HUES64 (cell line): Measurements from ENCODE around the gene MAP3K14. TPM values are rescaled to one million over a fixed set of nuclear protein-coding genes. Genes with fewer than 3 reads are reported as not detected.

ENCODE experiments used
- H3K27ac ChIP-seq: 2 replicates; pipeline ENCODE4 v1.7.0; 2013; ENCODE audit warnings: low read depth, low read length, inconsistent platforms
- H3K27me3 ChIP-seq: 2 replicates; pipeline ENCODE4 v1.6.1; 2013; ENCODE audit warnings: mild to moderate bottlenecking, low read length; ENCODE audit not compliant: insufficient read depth
- H3K36me3 ChIP-seq: 2 replicates; pipeline ENCODE4 v1.6.1; 2013; ENCODE audit warnings: mild to moderate bottlenecking, low read length; ENCODE audit not compliant: insufficient read depth
- H3K4me1 ChIP-seq: 2 replicates; pipeline ENCODE4 v1.6.1; 2013; ENCODE audit warnings: mild to moderate bottlenecking, low read length, moderate library complexity; ENCODE audit not compliant: insufficient read depth
- H3K4me3 ChIP-seq: 2 replicates; pipeline ENCODE4 v1.5.1; 2013; ENCODE audit warnings: mild to moderate bottlenecking, low read length, moderate library complexity
- H3K9ac ChIP-seq: 2 replicates; pipeline ENCODE4 v1.6.1; 2013; ENCODE audit warnings: mild to moderate bottlenecking, low read depth, low read length
- H3K9me3 ChIP-seq: 2 replicates; pipeline ENCODE4 v1.6.1; 2013; ENCODE audit warnings: low read depth, low read length; ENCODE audit not compliant: insufficient read depth
- whole genome bisulfite sequencing: fragments of 150-250, 120-280 bp; methylation state at CpG from one replicate; pipeline ENCODE4 v1.1.7; 2013; ENCODE audit warnings: missing lambda C conversion rate; 5-methylcytosine and 5-hydroxymethylcytosine counted together
- polyA plus RNA-seq, 2 experiments: library from polyadenylated mRNA; stranded (reverse); fragments of 50-300 nt; gene quantifications; one replicate each; pipeline ENCODE4 v1.2.3, GENCODE V29; 2013

MAP3K14 gene
- polyA plus RNA-seq (2013, experiment 1 of 2): 3.4 TPM
- polyA plus RNA-seq (2013, experiment 2 of 2): 3.2 TPM

- H3K36me3 ChIP-seq: no peaks in the 10 kb centered on the region
- WGBS: under 1% methylated on average over 83 of the region's 83 CpGs
- H3K27ac ChIP-seq: peak within 1 kb of the TSS; percentile 86; the same call in 1 of the 2 replicates
- H3K4me3 ChIP-seq: peak within 1 kb of the TSS; percentile 61
- no peaks in the 10 kb centered on the region for H3K9me3 ChIP-seq
- H3K9ac ChIP-seq: peak within 1 kb of the TSS; percentile 84
- H3K4me1 ChIP-seq: peaks cover 35% of the 10 kb centered on the region; the same call in 1 of the 2 replicates
- H3K27me3 ChIP-seq: peaks cover 9% of the 10 kb centered on the region
These were observed at the start of gene MAP3K14 for GRCh38 chr17:45316434-45317110. TSS of gene MAP3K14 (minus strand) at chr17:45317020. CDS start at chr17:45290745, 26,275 bp downstream.

GRCh38 chr17:45366049-45366448 lies 49.2 kb upstream of the MAP3K14 start:
- no peak overlapping the region for H3K27ac ChIP-seq
- WGBS: 95% methylated on average over 3 of the region's 3 CpGs
- no peaks in the 10 kb centered on the region for H3K27me3 ChIP-seq
- no peak overlapping the region for H3K9ac ChIP-seq
- H3K4me1 ChIP-seq: peaks cover 12% of the 10 kb centered on the region
- H3K4me3 ChIP-seq: no peak overlapping the region
- no peaks in the 10 kb centered on the region for H3K36me3 ChIP-seq
- H3K9me3 ChIP-seq: no peaks in the 10 kb centered on the region

GRCh38 chr17:45364531-45365390 lies 47.9 kb upstream of the MAP3K14 start:
- Histone ChIP-seq H3K36me3 (no peaks in the 10 kb centered on the region), H3K4me3 (no peak overlapping the region), H3K9ac (peak overlapping the region; percentile 10), H3K27me3 (no peaks in the 10 kb centered on the region), H3K27ac (peak overlapping the region; percentile 92), H3K9me3 (no peaks in the 10 kb centered on the region), H3K4me1 (peaks cover 8% of the 10 kb centered on the region)
- WGBS: 45% methylated on average over 17 of the region's 17 CpGs

GRCh38 chr17:45363498-45363897 lies 46.7 kb upstream of the MAP3K14 start:
- Histone ChIP-seq H3K27me3 (no peaks in the 10 kb centered on the region), H3K4me3 (no peak overlapping the region), H3K9me3 (no peaks in the 10 kb centered on the region), H3K4me1 (peaks cover 8% of the 10 kb centered on the region), H3K9ac (no peak overlapping the region), H3K36me3 (no peaks in the 10 kb centered on the region), H3K27ac (no peak overlapping the region)
- 92% methylated on average over 3 of the region's 3 CpGs for whole genome bisulfite sequencing

- H3K27me3 ChIP-seq: no peaks in the 10 kb centered on the region
- H3K4me1 ChIP-seq: peaks cover 8% of the 10 kb centered on the region
- no peaks in the 10 kb centered on the region for H3K36me3 ChIP-seq
- no peaks in the 10 kb centered on the region for H3K9me3 ChIP-seq
- WGBS: 89% methylated on average over 4 of the region's 4 CpGs
- H3K4me3 ChIP-seq: no peak overlapping the region
- no peak overlapping the region for H3K27ac ChIP-seq
- no peak overlapping the region for H3K9ac ChIP-seq
These were observed 45.2 kb upstream of the MAP3K14 start for GRCh38 chr17:45361976-45362375.

GRCh38 chr17:45361451-45361850 lies 44.6 kb upstream of the MAP3K14 start:
- WGBS: 95% methylated on average over 3 of the region's 3 CpGs
- Histone ChIP-seq H3K36me3 (no peaks in the 10 kb centered on the region), H3K27ac (no peak overlapping the region), H3K9ac (no peak overlapping the region), H3K4me3 (no peak overlapping the region), H3K4me1 (peaks cover 8% of the 10 kb centered on the region), H3K27me3 (no peaks in the 10 kb centered on the region), H3K9me3 (no peaks in the 10 kb centered on the region)

GRCh38 chr17:45357364-45357997 lies 40.7 kb upstream of the MAP3K14 start:
- WGBS: 93% methylated on average over 5 of the region's 5 CpGs
- H3K4me3 ChIP-seq: no peak overlapping the region
- H3K4me1 ChIP-seq: no peaks in the 10 kb centered on the region
- H3K36me3 ChIP-seq: no peaks in the 10 kb centered on the region
- H3K9ac ChIP-seq: no peak overlapping the region
- H3K9me3 ChIP-seq: no peaks in the 10 kb centered on the region
- H3K27me3 ChIP-seq: no peaks in the 10 kb centered on the region; the same call in 1 of the 2 replicates
- no peak overlapping the region for H3K27ac ChIP-seq

GRCh38 chr17:45355087-45355486 lies 38.3 kb upstream of the MAP3K14 start:
- H3K9me3 ChIP-seq: peaks cover 4% of the 10 kb centered on the region; the same call in 1 of the 2 replicates
- H3K4me3 ChIP-seq: no peak overlapping the region
- no peaks in the 10 kb centered on the region; the same call in 1 of the 2 replicates for H3K27me3 ChIP-seq
- no peaks in the 10 kb centered on the region for H3K36me3 ChIP-seq
- no peak overlapping the region for H3K27ac ChIP-seq
- H3K4me1 ChIP-seq: no peaks in the 10 kb centered on the region
- WGBS: 84% methylated on average over 2 of the region's 2 CpGs
- no peak overlapping the region for H3K9ac ChIP-seq

- Histone ChIP-seq H3K4me3 (no peak overlapping the region), H3K9me3 (peaks cover 4% of the 10 kb centered on the region; the same call in 1 of the 2 replicates), H3K4me1 (no peaks in the 10 kb centered on the region), H3K27ac (no peak overlapping the region), H3K9ac (no peak overlapping the region), H3K36me3 (no peaks in the 10 kb centered on the region), H3K27me3 (no peaks in the 10 kb centered on the region; the same call in 1 of the 2 replicates)
- WGBS: 89% methylated on average over 4 of the region's 4 CpGs
These were observed 36.2 kb upstream of the MAP3K14 start for GRCh38 chr17:45353043-45353442.

GRCh38 chr17:45351831-45352230 lies 35.0 kb upstream of the MAP3K14 start:
- WGBS: 83% methylated on average over 1 of the region's 2 CpGs
- H3K9ac ChIP-seq: no peak overlapping the region
- H3K27me3 ChIP-seq: no peaks in the 10 kb centered on the region; the same call in 1 of the 2 replicates
- H3K27ac ChIP-seq: no peak overlapping the region
- H3K4me1 ChIP-seq: no peaks in the 10 kb centered on the region
- no peaks in the 10 kb centered on the region for H3K36me3 ChIP-seq
- peaks cover 4% of the 10 kb centered on the region; the same call in 1 of the 2 replicates for H3K9me3 ChIP-seq
- H3K4me3 ChIP-seq: no peak overlapping the region

GRCh38 chr17:45347444-45347843 lies 30.6 kb upstream of the MAP3K14 start:
- Histone ChIP-seq H3K4me3 (no peak overlapping the region), H3K4me1 (no peaks in the 10 kb centered on the region), H3K27ac (no peak overlapping the region), H3K9me3 (peaks cover 4% of the 10 kb centered on the region; the same call in 1 of the 2 replicates), H3K36me3 (no peaks in the 10 kb centered on the region), H3K27me3 (no peaks in the 10 kb centered on the region), H3K9ac (no peak overlapping the region)
- WGBS: 92% methylated on average over 6 of the region's 6 CpGs
